SK-N-SH (cell line): ENCODE data around the gene BAD. TPM values are rescaled to one million over a fixed set of nuclear protein-coding genes. Genes with fewer than 3 reads are reported as not detected.

Source experiments
- CTCF ChIA-PET: fragments of 300-600, 350-600 bp; formaldehyde crosslinking; extraction: SDS; loops from one replicate; lab custom pipeline; 2021; lab: Yijun Ruan, JAX
- POLR2A ChIA-PET: fragments of 350-600 bp; sonication (Branson Sonifier 250); formaldehyde crosslinking; extraction: SDS; loops from one replicate; lab custom pipeline; 2020; ENCODE audit warnings: antibody characterized with exemption, inconsistent platforms; lab: Yijun Ruan, JAX
- DNase-seq: peaks from one replicate; pipeline ENCODE4 v3.0.0; 2012
- H2AFZ ChIP-seq: fragments of 200-600 bp; sonication (generic); 2 replicates; pipeline ENCODE4 v1.8.1; 2016; ENCODE audit warnings: antibody characterized with exemption, mild to moderate bottlenecking, low read depth
- H3F3A ChIP-seq: fragments of 200-600 bp; sonication (generic); replicated peaks from 2 replicates; pipeline ENCODE3; 2016; ENCODE audit warnings: antibody characterized with exemption, mild to moderate bottlenecking; ENCODE audit not compliant: insufficient read depth
- H3K27ac ChIP-seq, 2 experiments: fragments of 200-500 bp in 1 of 2; fragments of 200-600 bp in 1 of 2; sonication (Bioruptor generic) in 1 of 2; sonication (generic), shearing (Covaris generic) in 1 of 2; 2 replicates each; pipeline versions ENCODE4 v1.5.1 to v1.6.1; 2014 to 2016; ENCODE audit warnings: low read depth in 2 of 2, inconsistent platforms in 1 of 2, low read length in 1 of 2, mild to moderate bottlenecking in 1 of 2, mixed read lengths in 1 of 2
- H3K27me3 ChIP-seq: fragments of 200-600 bp; sonication (generic), shearing (Covaris generic); 2 replicates; pipeline ENCODE4 v1.6.1; 2016; ENCODE audit warnings: mixed run types; ENCODE audit not compliant: insufficient read depth
- H3K36me3 ChIP-seq, 2 experiments: fragments of 200-500 bp in 1 of 2; fragments of 200-600 bp in 1 of 2; sonication (Bioruptor generic) in 1 of 2; sonication (generic) in 1 of 2; replicated peaks in 1 of 2; 2 replicates each; pipeline versions ENCODE3 to v1.5.1; 2014 to 2016; ENCODE audit warnings: low read length in 1 of 2, mild to moderate bottlenecking in 1 of 2; ENCODE audit not compliant: insufficient read depth in 2 of 2, control insufficient read depth in 1 of 2
- H3K4me1 ChIP-seq, 2 experiments: fragments of 200-500 bp in 1 of 2; fragments of 200-600 bp in 1 of 2; sonication (Bioruptor generic) in 1 of 2; sonication (generic), shearing (Covaris generic) in 1 of 2; 2 replicates each; pipeline versions ENCODE4 v1.5.1 to v1.6.1; 2014 to 2016; ENCODE audit warnings: low read depth in 1 of 2, low read length in 1 of 2, mixed run types in 1 of 2; ENCODE audit not compliant: insufficient read depth in 2 of 2, control insufficient read depth in 1 of 2
- H3K4me2 ChIP-seq: fragments of 200-600 bp; sonication (generic), shearing (Covaris generic); 2 replicates; pipeline ENCODE4 v1.6.1; 2017; ENCODE audit warnings: mixed run types
- H3K4me3 ChIP-seq, 2 experiments: fragments of 200-500 bp in 1 of 2; fragments of 200-600 bp in 1 of 2; sonication (Bioruptor generic) in 1 of 2; sonication (generic), shearing (Covaris generic) in 1 of 2; 2 replicates each; pipeline versions ENCODE4 v1.5.1 to v1.8.1; 2014 to 2016; ENCODE audit warnings: low read depth in 2 of 2, inconsistent platforms in 1 of 2, low read length in 1 of 2, mild to moderate bottlenecking in 1 of 2, mixed read lengths in 1 of 2, moderate library complexity in 1 of 2
- H3K79me2 ChIP-seq: fragments of 200-600 bp; sonication (generic); 2 replicates; pipeline ENCODE4 v1.8.1; 2017; ENCODE audit warnings: mild to moderate bottlenecking; ENCODE audit not compliant: insufficient read depth
- H3K9ac ChIP-seq: fragments of 200-600 bp; sonication (generic); 2 replicates; pipeline ENCODE4 v1.6.1; 2017; ENCODE audit warnings: mixed run types
- H3K9me2 ChIP-seq: fragments of 200-600 bp; sonication (generic); 2 replicates; pipeline ENCODE4 v1.6.1; 2017; ENCODE audit warnings: mixed run types
- H3K9me3 ChIP-seq: fragments of 200-600 bp; sonication (generic); 2 replicates; pipeline ENCODE4 v1.6.1; 2017; ENCODE audit warnings: mixed run types, mild to moderate bottlenecking, moderate library complexity
- H4K20me1 ChIP-seq: fragments of 200-600 bp; sonication (generic); 2 replicates; pipeline ENCODE4 v1.6.1; 2017; ENCODE audit warnings: mild to moderate bottlenecking, mixed run types; ENCODE audit not compliant: insufficient read depth
- CHD2 ChIP-seq: fragments of 150-350 bp; IDR thresholded peaks from 2 replicates; pipeline ENCODE4 v1.6.1; 2018; ENCODE audit warnings: low read length; ENCODE audit not compliant: partially characterized antibody
- CTCF ChIP-seq: fragments of 200-600 bp; sonication (generic); IDR thresholded peaks from 2 replicates; pipeline ENCODE4 v1.6.1; 2017; ENCODE audit warnings: antibody characterized with exemption, mild to moderate bottlenecking, moderate library complexity
- EP300 ChIP-seq, 2 experiments: IDR thresholded peaks; 2 replicates each; pipeline versions ENCODE4 v1.4.0 to v1.6.1; 2012; ENCODE audit warnings: borderline replicate concordance in 1 of 2, low read depth in 1 of 2, low read length in 1 of 2
- EZH2phosphoT487 ChIP-seq: fragments of 200-600 bp; sonication (generic); IDR thresholded peaks from 2 replicates; pipeline ENCODE4 v1.6.1; 2017; ENCODE audit warnings: low read depth, mixed run types, mild to moderate bottlenecking, antibody characterized with exemption, moderate library complexity, borderline replicate concordance
- FOSL2 ChIP-seq: IDR thresholded peaks from 2 replicates; pipeline ENCODE4 v1.4.0; 2012; ENCODE audit warnings: low read depth, mild to moderate bottlenecking, moderate library complexity, borderline replicate concordance
- FOXM1 ChIP-seq: IDR thresholded peaks from 2 replicates; pipeline ENCODE4 v1.4.0; 2012; ENCODE audit warnings: low read depth, mild to moderate bottlenecking
- GATA2 ChIP-seq: sonication (generic); formaldehyde crosslinking; IDR thresholded peaks from 2 replicates; pipeline ENCODE4 v1.5.0; 2020; ENCODE audit warnings: mild to moderate bottlenecking, missing genetic modification reagents
- IRF3 ChIP-seq: fragments of 150-350 bp; IDR thresholded peaks from 2 replicates; pipeline ENCODE4 v1.6.1; 2016; ENCODE audit warnings: mild to moderate bottlenecking, low read depth, low read length
- MAX ChIP-seq: IDR thresholded peaks from 2 replicates; pipeline ENCODE4 v1.4.0; 2012; ENCODE audit warnings: low read depth
- MEF2A ChIP-seq: IDR thresholded peaks from 2 replicates; pipeline ENCODE4 v1.4.0; 2012; ENCODE audit warnings: low read depth, borderline replicate concordance
- NRF1 ChIP-seq: IDR thresholded peaks from 2 replicates; pipeline ENCODE4 v1.6.1; 2012; ENCODE audit warnings: low read depth, mild to moderate bottlenecking, low read length
- RAD21 ChIP-seq: IDR thresholded peaks from 2 replicates; pipeline ENCODE4 v1.6.1; 2012; ENCODE audit warnings: mild to moderate bottlenecking, low read length
- RCOR1 ChIP-seq: fragments of 150-350 bp; IDR thresholded peaks from 2 replicates; pipeline ENCODE4 v1.6.1; 2017; ENCODE audit warnings: antibody characterized with exemption, low read length
- REST ChIP-seq: IDR thresholded peaks from 2 replicates; pipeline ENCODE4 v1.6.1; 2012; ENCODE audit warnings: mild to moderate bottlenecking, low read depth, low read length, moderate library complexity
- RFX5 ChIP-seq: IDR thresholded peaks from 2 replicates; pipeline ENCODE4 v1.6.1; 2012; ENCODE audit warnings: mild to moderate bottlenecking, improper control_type of control experiment, low read length
- TCF12 ChIP-seq: IDR thresholded peaks from 2 replicates; pipeline ENCODE4 v1.4.0; 2012
- TEAD4 ChIP-seq: IDR thresholded peaks from 2 replicates; pipeline ENCODE4 v1.4.0; 2012; ENCODE audit warnings: mild to moderate bottlenecking, borderline replicate concordance; ENCODE audit not compliant: insufficient read depth
- USF1 ChIP-seq: IDR thresholded peaks from 2 replicates; pipeline ENCODE4 v1.4.0; 2012; ENCODE audit warnings: low read depth, borderline replicate concordance
- WGBS: methylation state at CpG from one replicate; pipeline ENCODE4 v1.1.6; 2017; ENCODE audit warnings: low lambda C conversion rate; 5-methylcytosine and 5-hydroxymethylcytosine counted together
- polyA plus RNA-seq, 3 experiments: library from polyadenylated mRNA; depleted of rRNA; stranded (reverse); fragments of >200 nt; gene quantifications; 2 replicates each; pipeline ENCODE4 v1.2.3, GENCODE V29; 2012

BAD gene
- polyA plus RNA-seq, 1 of the 3 experiments (the other 2 are of a cell fraction): 80.9 TPM

GRCh38 chr11:64268025-64268892 is 16.2 kb downstream of the BAD start (continued):
- TF ChIP-seq CTCF (no peak), RAD21 (peak; percentile 17; the same call in 1 of the 2 replicates), NRF1 (no peak), MEF2A (no peak), EZH2phosphoT487 (no peak), TEAD4 (no peak), TCF12 (no peak), CHD2 (peak; percentile 6), FOSL2 (no peak), USF1 (no peak)
- TF ChIP-seq, all 33 proteins: peak for 7

GRCh38 chr11:64267207-64267945 is 17.1 kb downstream of the BAD start:
- H3K27ac ChIP-seq: peak overlapping the region; percentile 88 to 97; a peak in 3 of 4 replicates
- no peaks in the 10 kb centered on the region for H3K27me3 ChIP-seq
- ChIA-PET CTCF (interaction anchor here (0.8 to 6.9 kb wide), 5 partner anchors 13 to 92 kb away, joined by 3 to 89 read pairs (median 4); partner anchors contain the start of genes ESRRA, PLCB3 and RPS6KA4), POLR2A (interaction anchor here (0.7 to 6.5 kb wide), 4 partner anchors 21 to 1235 kb away, joined by 3 to 112 read pairs (median 4); partner anchors contain the start of genes FKBP2, NUDT22, PLCB3 and PPP1R14B)
- peaks cover 12 to 60% of the 10 kb centered on the region in 2 experiments; a peak in 3 of 4 replicates for H3K4me1 ChIP-seq
- no peak overlapping the region for H3K9ac ChIP-seq
- peaks cover 34% of the 10 kb centered on the region for H3F3A ChIP-seq
- H3K9me2 ChIP-seq: no peaks in the 10 kb centered on the region
- H3K4me2 ChIP-seq: no peak overlapping the region
- no peak overlapping the region for H3K4me3 ChIP-seq
- no peaks in the 10 kb centered on the region for H4K20me1 ChIP-seq
- WGBS: 90% methylated on average over 21 of the region's 27 CpGs
- DNase-seq: no peak
- peaks cover 15 to 25% of the 10 kb centered on the region in 2 experiments for H3K36me3 ChIP-seq
- no peak overlapping the region for H2AFZ ChIP-seq
- peaks cover 10% of the 10 kb centered on the region for H3K79me2 ChIP-seq
- TF ChIP-seq EP300 (IDR thresholded peaks at IDR 0.05; ENCODE audit: borderline replicate concordance in 1 of 2, low read depth in 1 of 2, low read length in 1 of 2) (no peak), IRF3 (no peak), CHD2 (no peak), TCF12 (no peak), MEF2A (no peak), RCOR1 (no peak), REST (no peak), GATA2 (CRISPR knock-in tag) (no peak), RFX5 (no peak), MAX (no peak), NRF1 (no peak), FOXM1 (no peak)
- TF ChIP-seq, all 33 proteins: peak for 0
- H3K9me3 ChIP-seq: no peaks in the 10 kb centered on the region
